Osteoblast (primary cell): ENCODE data around the gene TPCN2. TPM values are rescaled to one million over a fixed set of nuclear protein-coding genes. Genes with fewer than 3 reads are reported as not detected.

Experiments used
- DNase-seq: peaks from one replicate; pipeline ENCODE4 v3.0.0; 2011; ENCODE audit warnings: low spot score, mixed read lengths; ENCODE audit not compliant: insufficient read length; ENCODE audit errors: missing footprints
- H2AFZ ChIP-seq: 2 replicates; pipeline ENCODE4 v1.6.0; 2011; ENCODE audit warnings: mild to moderate bottlenecking, low read length
- H3K27ac ChIP-seq: 2 replicates; pipeline ENCODE4 v1.5.1; 2011; ENCODE audit warnings: mild to moderate bottlenecking, low read depth, low read length, moderate library complexity
- H3K27me3 ChIP-seq: 2 replicates; pipeline ENCODE4 v1.6.0; 2012; ENCODE audit warnings: mild to moderate bottlenecking, control low read depth, inconsistent platforms, low read length, moderate library complexity; ENCODE audit not compliant: insufficient read depth
- H3K36me3 ChIP-seq: 2 replicates; pipeline ENCODE4 v1.5.1; 2011; ENCODE audit warnings: mild to moderate bottlenecking, low read length, control low read depth, moderate library complexity; ENCODE audit not compliant: insufficient read depth
- H3K4me1 ChIP-seq: 2 replicates; pipeline ENCODE4 v1.5.1; 2011; ENCODE audit warnings: mild to moderate bottlenecking, low read length, control low read depth, moderate library complexity; ENCODE audit not compliant: insufficient read depth
- H3K4me2 ChIP-seq: 2 replicates; pipeline ENCODE4 v1.6.0; 2011; ENCODE audit warnings: mild to moderate bottlenecking, low read length; ENCODE audit not compliant: insufficient read depth
- H3K4me3 ChIP-seq: fragments of 200-600 bp; sonication (generic); 3 replicates; pipeline ENCODE4 v1.5.1; 2012; ENCODE audit warnings: mild to moderate bottlenecking, low read length, inconsistent platforms; ENCODE audit not compliant: insufficient read depth
- H3K79me2 ChIP-seq: 2 replicates; pipeline ENCODE4 v1.6.0; 2012; ENCODE audit warnings: mild to moderate bottlenecking, low read length, control low read depth, inconsistent platforms; ENCODE audit not compliant: insufficient read depth
- H3K9me3 ChIP-seq: 2 replicates; pipeline ENCODE4 v1.5.1; 2011; ENCODE audit warnings: low read depth, low read length, control low read depth
- H4K20me1 ChIP-seq: 2 replicates; pipeline ENCODE4 v1.6.0; 2012; ENCODE audit warnings: mild to moderate bottlenecking, low read length, control low read depth; ENCODE audit not compliant: insufficient read depth
- small RNA-seq: library from RNA; depleted of rRNA; stranded (forward); fragments of <200 nt; gene quantifications from one replicate; pipeline ENCODE3, GENCODE V24; 2012
- total RNA-seq: library from RNA; depleted of rRNA; stranded (reverse); fragments of >200 nt; gene quantifications from 2 replicates; pipeline ENCODE4 v1.2.3, GENCODE V29; 2012
- TF ChIP-seq, protein P1 (sequence below): IDR thresholded peaks from 2 replicates; pipeline ENCODE4 v1.5.1; 2011; ENCODE audit warnings: mild to moderate bottlenecking, low read depth, low read length, moderate library complexity; ENCODE audit errors: extremely low read depth

Gene TPCN2
- total RNA-seq, 1 donor: 14.1 TPM

DNA sequence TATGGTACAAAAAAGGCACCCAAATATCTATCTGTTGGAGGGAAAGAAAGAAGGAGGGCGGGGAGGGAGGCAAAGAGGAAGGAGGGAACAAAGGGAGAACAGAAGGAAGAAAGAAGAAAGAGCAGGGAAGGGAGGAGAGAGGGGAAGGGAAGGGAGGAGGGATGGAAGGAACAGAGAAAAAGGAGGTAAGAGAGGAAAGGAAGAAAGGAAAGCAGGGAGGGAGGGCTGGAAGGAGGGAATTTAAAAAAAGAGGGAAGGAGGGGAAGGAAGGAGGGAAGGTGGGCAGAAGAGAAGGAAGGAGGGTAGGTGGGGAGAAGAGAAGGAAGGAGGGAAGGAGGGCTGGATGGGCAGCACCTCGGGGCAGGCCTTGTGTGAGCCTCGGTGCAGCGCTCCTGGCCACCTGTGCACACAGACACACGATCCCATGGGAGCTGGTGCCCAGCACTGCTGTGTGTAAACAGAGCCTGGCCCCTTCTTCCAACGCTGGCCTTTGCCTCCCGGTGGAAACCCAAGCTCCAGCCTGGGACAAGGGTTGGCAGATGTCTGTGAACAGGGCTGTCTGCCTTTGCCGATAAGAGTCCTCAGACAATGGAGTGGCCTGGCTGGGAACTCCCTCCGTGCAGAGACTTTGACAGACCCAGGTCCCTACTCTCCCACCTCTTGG lies 130.2 kb downstream of the TPCN2 start:
- peaks cover 2% of the 10 kb centered on the region for H3K9me3 ChIP-seq
- no peak overlapping the region for H3K4me2 ChIP-seq
- H3K36me3 ChIP-seq: no peaks in the 10 kb centered on the region
- peak; percentile 34 for DNase-seq
- no peak overlapping the region for H3K27ac ChIP-seq
- H2AFZ ChIP-seq: no peak overlapping the region
- TF ChIP-seq, protein P1, sequence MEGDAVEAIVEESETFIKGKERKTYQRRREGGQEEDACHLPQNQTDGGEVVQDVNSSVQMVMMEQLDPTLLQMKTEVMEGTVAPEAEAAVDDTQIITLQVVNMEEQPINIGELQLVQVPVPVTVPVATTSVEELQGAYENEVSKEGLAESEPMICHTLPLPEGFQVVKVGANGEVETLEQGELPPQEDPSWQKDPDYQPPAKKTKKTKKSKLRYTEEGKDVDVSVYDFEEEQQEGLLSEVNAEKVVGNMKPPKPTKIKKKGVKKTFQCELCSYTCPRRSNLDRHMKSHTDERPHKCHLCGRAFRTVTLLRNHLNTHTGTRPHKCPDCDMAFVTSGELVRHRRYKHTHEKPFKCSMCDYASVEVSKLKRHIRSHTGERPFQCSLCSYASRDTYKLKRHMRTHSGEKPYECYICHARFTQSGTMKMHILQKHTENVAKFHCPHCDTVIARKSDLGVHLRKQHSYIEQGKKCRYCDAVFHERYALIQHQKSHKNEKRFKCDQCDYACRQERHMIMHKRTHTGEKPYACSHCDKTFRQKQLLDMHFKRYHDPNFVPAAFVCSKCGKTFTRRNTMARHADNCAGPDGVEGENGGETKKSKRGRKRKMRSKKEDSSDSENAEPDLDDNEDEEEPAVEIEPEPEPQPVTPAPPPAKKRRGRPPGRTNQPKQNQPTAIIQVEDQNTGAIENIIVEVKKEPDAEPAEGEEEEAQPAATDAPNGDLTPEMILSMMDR: no peak
- H3K27me3 ChIP-seq: peaks cover 30% of the 10 kb centered on the region
- no peaks in the 10 kb centered on the region for H4K20me1 ChIP-seq
- H3K79me2 ChIP-seq: no peaks in the 10 kb centered on the region
- no peak overlapping the region for H3K4me3 ChIP-seq
- no peaks in the 10 kb centered on the region for H3K4me1 ChIP-seq

DNA sequence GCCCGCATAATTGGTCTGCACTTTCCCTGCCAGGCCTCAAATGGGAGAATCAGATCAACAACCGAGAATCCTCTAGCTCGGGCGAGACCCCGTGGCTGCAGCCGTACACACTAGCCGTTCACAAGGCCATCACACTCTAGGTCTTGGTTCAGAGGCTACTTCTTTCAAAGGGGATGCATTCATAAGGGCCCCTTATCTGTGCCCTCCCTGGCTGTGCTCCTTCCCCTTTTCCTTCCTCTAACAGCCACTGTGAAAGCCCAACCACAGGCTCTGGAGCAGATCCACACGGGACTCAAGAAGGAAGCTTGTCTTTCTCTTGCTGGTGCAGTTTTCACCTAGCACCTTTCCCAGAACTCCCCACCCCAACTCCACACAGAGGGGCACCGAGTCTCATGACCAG lies 131.5 kb downstream of the TPCN2 start:
- H3K27ac ChIP-seq: no peak overlapping the region
- H3K27me3 ChIP-seq: peaks cover 33% of the 10 kb centered on the region
- H4K20me1 ChIP-seq: no peaks in the 10 kb centered on the region
- H2AFZ ChIP-seq: no peak overlapping the region
- peaks cover under 1% of the 10 kb centered on the region for H3K9me3 ChIP-seq
- H3K4me2 ChIP-seq: no peak overlapping the region
- DNase-seq: peak; percentile 45
- no peaks in the 10 kb centered on the region for H3K36me3 ChIP-seq
- H3K79me2 ChIP-seq: no peaks in the 10 kb centered on the region
- H3K4me1 ChIP-seq: no peaks in the 10 kb centered on the region
- H3K4me3 ChIP-seq: no peak overlapping the region
- TF ChIP-seq, protein P1: no peak

DNA sequence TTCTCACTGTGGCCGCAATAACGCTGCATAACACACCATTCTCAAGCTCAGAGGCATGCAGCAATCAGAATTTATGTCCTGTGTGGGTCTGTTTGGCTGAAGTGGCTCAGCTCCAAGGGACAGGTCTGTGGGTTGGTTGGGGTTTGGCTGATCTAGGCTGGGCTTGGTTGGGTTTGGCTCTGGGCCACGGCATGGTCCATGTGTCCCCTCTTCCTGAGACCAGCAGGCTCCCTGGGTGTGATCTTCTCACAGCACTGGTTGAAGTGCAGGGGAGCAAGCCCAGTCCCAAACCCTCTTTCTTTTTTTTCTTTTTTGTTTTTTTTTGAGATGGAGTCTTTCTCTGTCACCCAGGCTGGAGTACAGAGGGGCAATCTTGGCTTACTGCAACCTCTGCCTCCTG lies 132.0 kb downstream of the TPCN2 start:
- H3K4me1 ChIP-seq: no peaks in the 10 kb centered on the region
- H3K27ac ChIP-seq: no peak overlapping the region
- no peaks in the 10 kb centered on the region for H3K36me3 ChIP-seq
- peaks cover 33% of the 10 kb centered on the region for H3K27me3 ChIP-seq
- H3K79me2 ChIP-seq: no peaks in the 10 kb centered on the region
- no peak overlapping the region for H3K4me2 ChIP-seq
- H3K9me3 ChIP-seq: no peaks in the 10 kb centered on the region
- no peaks in the 10 kb centered on the region for H4K20me1 ChIP-seq
- no peak overlapping the region for H3K4me3 ChIP-seq
- H2AFZ ChIP-seq: no peak overlapping the region
- DNase-seq: peak; percentile 30
- TF ChIP-seq, protein P1: no peak

DNA sequence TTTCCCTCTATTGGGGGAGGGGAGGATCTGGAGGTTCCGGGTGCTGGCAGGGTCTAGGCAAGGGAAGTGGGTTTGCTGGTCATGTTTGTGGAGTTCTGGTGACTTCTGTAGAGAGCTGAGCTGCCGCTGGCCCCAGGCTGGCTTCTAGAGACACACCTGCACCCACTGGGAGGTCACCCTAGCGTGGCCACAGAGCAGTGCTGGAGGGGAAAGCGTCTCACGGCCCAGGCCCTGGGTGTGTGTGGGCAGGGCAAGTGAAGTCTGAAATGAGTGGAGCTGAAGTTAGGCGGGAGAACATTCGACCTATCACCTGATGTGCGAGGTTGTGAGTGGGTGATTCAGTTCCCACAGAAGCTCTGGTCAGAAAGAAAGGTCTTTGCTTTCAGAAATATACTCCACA lies 134.9 kb downstream of the TPCN2 start:
- no peaks in the 10 kb centered on the region for H4K20me1 ChIP-seq

More for the DNA sequence above, 134.9 kb downstream of the TPCN2 start:
- DNase-seq: peak; percentile 31
- Histone ChIP-seq H3K9me3 (peaks cover 4% of the 10 kb centered on the region), H3K4me1 (no peaks in the 10 kb centered on the region), H3K4me2 (no peak overlapping the region), H3K27me3 (peaks cover 41% of the 10 kb centered on the region), H3K36me3 (no peaks in the 10 kb centered on the region), H3K79me2 (no peaks in the 10 kb centered on the region), H2AFZ (no peak overlapping the region), H3K4me3 (no peak overlapping the region), H3K27ac (no peak overlapping the region)
- TF ChIP-seq, protein P1: no peak

Small RNA genes lying within 50 kb of the gene (small RNA-seq; reads per million reads assigned to genes)
- gene MIR3164: not detected

Other genes starting within 250 kb of the TPCN2 start
- gene CPT1A, start 207.0 kb upstream of the TPCN2 start, total RNA-seq: 29.3 and 30.4 TPM in 2 replicates
- gene MRPL21, start 145.1 kb upstream of the TPCN2 start, total RNA-seq: 45.7 and 51.0 TPM in 2 replicates
- 10.9 and 11.8 TPM in 2 replicates for gene IGHMBP2, start 145.0 kb upstream of the TPCN2 start, total RNA-seq
- gene MRGPRD, start 67.9 kb upstream of the TPCN2 start, total RNA-seq: not detected in 2 replicates
- gene MRGPRF, start 35.7 kb upstream of the TPCN2 start, total RNA-seq: 39.4 and 41.5 TPM in 2 replicates
- gene SMIM38, start 107.0 kb downstream of the TPCN2 start, total RNA-seq: under 0.01 and 0.29 TPM in 2 replicates
- gene MYEOV, start 245.2 kb downstream of the TPCN2 start, total RNA-seq: 0.88 and 1.4 TPM in 2 replicates